ENCODE data around the gene ZBTB20. TPM values are rescaled to one million over a fixed set of nuclear protein-coding genes. Genes with fewer than 3 reads are reported as not detected.

ZBTB20 gene
- total and polyA plus RNA-seq, 10 of the 15 experiments (the other 5 are each of a cell fraction or from before 2014, with no cell fraction given) = 0.20 to 5.5 (median 2.2) TPM

DNA sequence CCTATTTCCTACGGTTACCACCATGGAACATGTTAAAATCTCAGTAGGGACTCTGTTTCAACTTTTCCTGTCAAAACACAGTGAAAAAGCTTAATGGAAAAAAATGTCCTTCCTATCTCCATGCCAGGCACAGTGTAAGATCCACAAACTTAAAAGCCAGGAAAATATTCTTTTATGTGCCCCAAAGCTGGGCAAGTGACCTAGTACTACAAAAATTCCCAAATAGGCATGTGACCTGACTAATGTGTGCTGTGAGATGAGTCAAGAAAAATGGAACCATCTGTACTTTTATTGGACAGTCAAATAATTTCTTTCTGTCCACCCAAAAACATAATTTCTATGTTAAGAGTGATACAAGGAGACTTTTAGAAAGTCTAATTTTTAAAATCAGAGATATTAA lies 406.0 kb downstream of the ZBTB20 start:
- no peak overlapping the region for H3K4me2 ChIP-seq (ENCODE audit: control insufficient read depth, insufficient read depth)
- intact Hi-C loops (cut with micrococcal nuclease; ENCODE audit: unreplicated experiment) = no loop called here
- ChIA-PET SMC1A (ENCODE audit: uncharacterized antibody, unreplicated experiment) (no interaction called here), POLR2A (no interaction called here), CTCF (no interaction called here), RAD21 (ENCODE audit: unreplicated experiment) (no interaction called here)
- no peaks in the 10 kb centered on the region for H3K36me3 ChIP-seq (ENCODE audit: control insufficient read depth in 2 of 2, insufficient read depth in 2 of 2, low read length in 1 of 2)
- no peak for ATAC-seq
- peaks cover 7% of the 10 kb centered on the region; the same call in 1 of the 2 replicates for H3K4me1 ChIP-seq (ENCODE audit: control insufficient read depth, insufficient read depth, low read length)
- H3K27me3 ChIP-seq (replicated peaks in 1 of 2; ENCODE audit: control insufficient read depth in 2 of 2, insufficient read depth in 2 of 2, low read length in 1 of 2) = no peaks in the 10 kb centered on the region
- DNase-seq (ENCODE audit: low read depth, low spot score) = no peak
- BruUV-seq (replicated peaks) = no TSS peak
- 21% methylated on average over 1 of the region's 1 CpG for WGBS (ENCODE audit: insufficient coverage, insufficient replicate concordance, low lambda C conversion rate, missing lambda C conversion rate)
- no peak overlapping the region for H2AFZ ChIP-seq (ENCODE audit: control insufficient read depth, low read depth, low read length)
- H3K79me2 ChIP-seq (ENCODE audit: control insufficient read depth, insufficient read depth, low read length) = no peaks in the 10 kb centered on the region
- H3K9me3 ChIP-seq (replicated peaks; ENCODE audit: control insufficient read depth, insufficient read depth, low read length) = no peaks in the 10 kb centered on the region
- no peaks in the 10 kb centered on the region for H4K20me1 ChIP-seq (ENCODE audit: control insufficient read depth, insufficient read depth)
- in situ Hi-C loops (cut with MboI) = no loop called here
- FAIRE-seq = no peak
- H3K9ac ChIP-seq (ENCODE audit: control insufficient read depth, insufficient read depth, low read length) = no peak overlapping the region
- no peak overlapping the region for H3K4me3 ChIP-seq
- H3K27ac ChIP-seq (ENCODE audit: control insufficient read depth, insufficient read depth) = no peak overlapping the region
- TF ChIP-seq SMARCA5 (IDR thresholded peaks at IDR 0.05) = no peak
- TF ChIP-seq, protein P1, sequence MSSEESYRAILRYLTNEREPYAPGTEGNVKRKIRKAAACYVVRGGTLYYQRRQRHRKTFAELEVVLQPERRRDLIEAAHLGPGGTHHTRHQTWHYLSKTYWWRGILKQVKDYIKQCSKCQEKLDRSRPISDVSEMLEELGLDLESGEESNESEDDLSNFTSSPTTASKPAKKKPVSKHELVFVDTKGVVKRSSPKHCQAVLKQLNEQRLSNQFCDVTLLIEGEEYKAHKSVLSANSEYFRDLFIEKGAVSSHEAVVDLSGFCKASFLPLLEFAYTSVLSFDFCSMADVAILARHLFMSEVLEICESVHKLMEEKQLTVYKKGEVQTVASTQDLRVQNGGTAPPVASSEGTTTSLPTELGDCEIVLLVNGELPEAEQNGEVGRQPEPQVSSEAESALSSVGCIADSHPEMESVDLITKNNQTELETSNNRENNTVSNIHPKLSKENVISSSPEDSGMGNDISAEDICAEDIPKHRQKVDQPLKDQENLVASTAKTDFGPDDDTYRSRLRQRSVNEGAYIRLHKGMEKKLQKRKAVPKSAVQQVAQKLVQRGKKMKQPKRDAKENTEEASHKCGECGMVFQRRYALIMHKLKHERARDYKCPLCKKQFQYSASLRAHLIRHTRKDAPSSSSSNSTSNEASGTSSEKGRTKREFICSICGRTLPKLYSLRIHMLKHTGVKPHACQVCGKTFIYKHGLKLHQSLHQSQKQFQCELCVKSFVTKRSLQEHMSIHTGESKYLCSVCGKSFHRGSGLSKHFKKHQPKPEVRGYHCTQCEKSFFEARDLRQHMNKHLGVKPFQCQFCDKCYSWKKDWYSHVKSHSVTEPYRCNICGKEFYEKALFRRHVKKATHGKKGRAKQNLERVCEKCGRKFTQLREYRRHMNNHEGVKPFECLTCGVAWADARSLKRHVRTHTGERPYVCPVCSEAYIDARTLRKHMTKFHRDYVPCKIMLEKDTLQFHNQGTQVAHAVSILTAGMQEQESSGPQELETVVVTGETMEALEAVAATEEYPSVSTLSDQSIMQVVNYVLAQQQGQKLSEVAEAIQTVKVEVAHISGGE (CRISPR knock-in tag; IDR thresholded peaks at IDR 0.05) = no peak
- no peak for TF ChIP-seq PML (IDR thresholded peaks at IDR 0.05; ENCODE audit: low read length)
- TF ChIP-seq STAT3 (IDR thresholded peaks at IDR 0.05; ENCODE audit: low read depth, low read length) = no peak
- TF ChIP-seq, protein P2, sequence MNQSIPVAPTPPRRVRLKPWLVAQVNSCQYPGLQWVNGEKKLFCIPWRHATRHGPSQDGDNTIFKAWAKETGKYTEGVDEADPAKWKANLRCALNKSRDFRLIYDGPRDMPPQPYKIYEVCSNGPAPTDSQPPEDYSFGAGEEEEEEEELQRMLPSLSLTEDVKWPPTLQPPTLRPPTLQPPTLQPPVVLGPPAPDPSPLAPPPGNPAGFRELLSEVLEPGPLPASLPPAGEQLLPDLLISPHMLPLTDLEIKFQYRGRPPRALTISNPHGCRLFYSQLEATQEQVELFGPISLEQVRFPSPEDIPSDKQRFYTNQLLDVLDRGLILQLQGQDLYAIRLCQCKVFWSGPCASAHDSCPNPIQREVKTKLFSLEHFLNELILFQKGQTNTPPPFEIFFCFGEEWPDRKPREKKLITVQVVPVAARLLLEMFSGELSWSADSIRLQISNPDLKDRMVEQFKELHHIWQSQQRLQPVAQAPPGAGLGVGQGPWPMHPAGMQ (IDR thresholded peaks at IDR 0.05; ENCODE audit: borderline replicate concordance) = no peak
- TF ChIP-seq KDM1A (IDR thresholded peaks at IDR 0.05; ENCODE audit: borderline replicate concordance) = no peak
- TF ChIP-seq YY1 (IDR thresholded peaks at IDR 0.05; ENCODE audit: low read depth, low read length) = no peak
- no peak for TF ChIP-seq SMAD1 (IDR thresholded peaks at IDR 0.05; ENCODE audit: low read depth, partially characterized antibody)
- no peak for TF ChIP-seq EED (IDR thresholded peaks at IDR 0.05; ENCODE audit: low read depth)
- no peak for TF ChIP-seq ASH2L (IDR thresholded peaks at IDR 0.05; ENCODE audit: borderline replicate concordance, low read depth)
- TF ChIP-seq FOS (IDR thresholded peaks at IDR 0.05; ENCODE audit: borderline replicate concordance, extremely low read depth, insufficient read length) = no peak
- TF ChIP-seq, protein P3, sequence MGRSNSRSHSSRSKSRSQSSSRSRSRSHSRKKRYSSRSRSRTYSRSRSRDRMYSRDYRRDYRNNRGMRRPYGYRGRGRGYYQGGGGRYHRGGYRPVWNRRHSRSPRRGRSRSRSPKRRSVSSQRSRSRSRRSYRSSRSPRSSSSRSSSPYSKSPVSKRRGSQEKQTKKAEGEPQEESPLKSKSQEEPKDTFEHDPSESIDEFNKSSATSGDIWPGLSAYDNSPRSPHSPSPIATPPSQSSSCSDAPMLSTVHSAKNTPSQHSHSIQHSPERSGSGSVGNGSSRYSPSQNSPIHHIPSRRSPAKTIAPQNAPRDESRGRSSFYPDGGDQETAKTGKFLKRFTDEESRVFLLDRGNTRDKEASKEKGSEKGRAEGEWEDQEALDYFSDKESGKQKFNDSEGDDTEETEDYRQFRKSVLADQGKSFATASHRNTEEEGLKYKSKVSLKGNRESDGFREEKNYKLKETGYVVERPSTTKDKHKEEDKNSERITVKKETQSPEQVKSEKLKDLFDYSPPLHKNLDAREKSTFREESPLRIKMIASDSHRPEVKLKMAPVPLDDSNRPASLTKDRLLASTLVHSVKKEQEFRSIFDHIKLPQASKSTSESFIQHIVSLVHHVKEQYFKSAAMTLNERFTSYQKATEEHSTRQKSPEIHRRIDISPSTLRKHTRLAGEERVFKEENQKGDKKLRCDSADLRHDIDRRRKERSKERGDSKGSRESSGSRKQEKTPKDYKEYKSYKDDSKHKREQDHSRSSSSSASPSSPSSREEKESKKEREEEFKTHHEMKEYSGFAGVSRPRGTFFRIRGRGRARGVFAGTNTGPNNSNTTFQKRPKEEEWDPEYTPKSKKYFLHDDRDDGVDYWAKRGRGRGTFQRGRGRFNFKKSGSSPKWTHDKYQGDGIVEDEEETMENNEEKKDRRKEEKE (IDR thresholded peaks at IDR 0.05) = no peak
- TF ChIP-seq, protein P4, sequence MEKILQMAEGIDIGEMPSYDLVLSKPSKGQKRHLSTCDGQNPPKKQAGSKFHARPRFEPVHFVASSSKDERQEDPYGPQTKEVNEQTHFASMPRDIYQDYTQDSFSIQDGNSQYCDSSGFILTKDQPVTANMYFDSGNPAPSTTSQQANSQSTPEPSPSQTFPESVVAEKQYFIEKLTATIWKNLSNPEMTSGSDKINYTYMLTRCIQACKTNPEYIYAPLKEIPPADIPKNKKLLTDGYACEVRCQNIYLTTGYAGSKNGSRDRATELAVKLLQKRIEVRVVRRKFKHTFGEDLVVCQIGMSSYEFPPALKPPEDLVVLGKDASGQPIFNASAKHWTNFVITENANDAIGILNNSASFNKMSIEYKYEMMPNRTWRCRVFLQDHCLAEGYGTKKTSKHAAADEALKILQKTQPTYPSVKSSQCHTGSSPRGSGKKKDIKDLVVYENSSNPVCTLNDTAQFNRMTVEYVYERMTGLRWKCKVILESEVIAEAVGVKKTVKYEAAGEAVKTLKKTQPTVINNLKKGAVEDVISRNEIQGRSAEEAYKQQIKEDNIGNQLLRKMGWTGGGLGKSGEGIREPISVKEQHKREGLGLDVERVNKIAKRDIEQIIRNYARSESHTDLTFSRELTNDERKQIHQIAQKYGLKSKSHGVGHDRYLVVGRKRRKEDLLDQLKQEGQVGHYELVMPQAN (conservative IDR thresholded peaks at IDR 0.05) = no peak
- no peak for TF ChIP-seq CBX5 (IDR thresholded peaks at IDR 0.05; ENCODE audit: low read depth)
